Brain microvascular endothelial cell (primary cell): ENCODE measurements around the gene EMP1.

Source experiments
- DNase-seq: peaks from one replicate; pipeline ENCODE4 v3.0.0-alpha.2; 2020
- H3K27ac ChIP-seq: fragments of 250-450 bp; sonication (Bioruptor Pico); 2 replicates; pipeline ENCODE4 v1.5.1; 2020; ENCODE audit warnings: mild to moderate bottlenecking, moderate library complexity
- H3K27me3 ChIP-seq: fragments of 250-450 bp; sonication (Bioruptor Pico); replicated peaks from 2 replicates; pipeline ENCODE4 v1.5.1; 2020; ENCODE audit warnings: mild to moderate bottlenecking
- H3K36me3 ChIP-seq: fragments of 250-450 bp; sonication (Bioruptor Pico); replicated peaks from 2 replicates; pipeline ENCODE4 v1.5.1; 2020; ENCODE audit warnings: mild to moderate bottlenecking
- H3K4me3 ChIP-seq: 2 replicates; pipeline ENCODE4 v1.5.1; 2011; ENCODE audit warnings: low read depth, mild to moderate bottlenecking, control low read depth, low read length, moderate library complexity
- in situ Hi-C: cut with HindIII; loops from 2 replicates; pipeline ENCODE4 v1.10.0; 2017; ENCODE audit warnings: low sequenced_read_pairs, low pct_ligation_motif_present
- TF ChIP-seq, protein P1 (sequence below): IDR thresholded peaks from 2 replicates; pipeline ENCODE4 v1.5.1; 2011; ENCODE audit warnings: low read depth, mild to moderate bottlenecking, moderate library complexity, low read length, control low read depth, inconsistent platforms; ENCODE audit errors: missing control alignments

The EMP1 gene

DNA sequence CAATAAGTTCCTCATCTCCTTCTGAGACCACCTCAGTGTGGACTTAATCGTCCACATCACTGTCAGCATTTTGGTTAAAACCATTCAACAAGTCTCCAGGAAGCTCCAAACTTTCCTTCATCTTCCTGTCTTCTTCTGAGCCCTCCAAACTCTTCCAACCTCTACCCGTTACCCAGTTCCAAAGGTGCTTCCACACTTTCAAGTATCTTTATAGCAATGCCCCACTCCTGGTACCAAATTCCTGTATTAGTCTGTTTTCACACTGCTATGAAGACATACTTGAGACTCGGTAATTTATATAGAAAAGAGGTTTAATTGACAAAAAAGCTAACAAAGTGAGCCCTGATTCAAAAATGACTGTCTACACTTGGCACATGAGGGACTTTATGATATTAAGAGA is 22.8 kb downstream of the EMP1 start:
- H3K4me3 ChIP-seq = no peak overlapping the region
- TF ChIP-seq, protein P1, sequence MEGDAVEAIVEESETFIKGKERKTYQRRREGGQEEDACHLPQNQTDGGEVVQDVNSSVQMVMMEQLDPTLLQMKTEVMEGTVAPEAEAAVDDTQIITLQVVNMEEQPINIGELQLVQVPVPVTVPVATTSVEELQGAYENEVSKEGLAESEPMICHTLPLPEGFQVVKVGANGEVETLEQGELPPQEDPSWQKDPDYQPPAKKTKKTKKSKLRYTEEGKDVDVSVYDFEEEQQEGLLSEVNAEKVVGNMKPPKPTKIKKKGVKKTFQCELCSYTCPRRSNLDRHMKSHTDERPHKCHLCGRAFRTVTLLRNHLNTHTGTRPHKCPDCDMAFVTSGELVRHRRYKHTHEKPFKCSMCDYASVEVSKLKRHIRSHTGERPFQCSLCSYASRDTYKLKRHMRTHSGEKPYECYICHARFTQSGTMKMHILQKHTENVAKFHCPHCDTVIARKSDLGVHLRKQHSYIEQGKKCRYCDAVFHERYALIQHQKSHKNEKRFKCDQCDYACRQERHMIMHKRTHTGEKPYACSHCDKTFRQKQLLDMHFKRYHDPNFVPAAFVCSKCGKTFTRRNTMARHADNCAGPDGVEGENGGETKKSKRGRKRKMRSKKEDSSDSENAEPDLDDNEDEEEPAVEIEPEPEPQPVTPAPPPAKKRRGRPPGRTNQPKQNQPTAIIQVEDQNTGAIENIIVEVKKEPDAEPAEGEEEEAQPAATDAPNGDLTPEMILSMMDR = no peak
- no peaks in the 10 kb centered on the region for H3K27me3 ChIP-seq
- in situ Hi-C loops = loop anchor here (25.0 kb wide), 2 partner anchors 232 to 382 kb away; no protein-coding TSS in a partner anchor
- H3K36me3 ChIP-seq = peaks cover 34% of the 10 kb centered on the region
- H3K27ac ChIP-seq = no peak overlapping the region
- no peak for DNase-seq

DNA sequence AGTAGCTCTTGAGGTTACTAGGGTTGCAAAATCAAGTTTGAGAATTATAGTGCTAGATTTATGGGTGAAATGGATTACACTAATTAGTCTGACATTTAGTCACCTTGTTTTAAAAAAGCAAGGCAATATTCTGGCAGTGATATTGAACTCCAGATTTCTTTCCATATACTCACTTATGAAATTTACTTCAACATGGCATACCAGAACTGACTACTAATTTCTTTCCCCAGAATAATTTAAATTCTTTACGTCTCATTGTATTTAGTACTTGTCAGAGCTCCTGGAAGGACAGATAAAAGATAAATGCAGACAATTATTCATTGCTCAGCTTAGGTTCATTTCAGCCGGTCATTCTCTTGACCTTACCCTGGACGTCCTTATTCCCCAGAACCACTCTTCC is 24.3 kb downstream of the EMP1 start:
- peaks cover 21% of the 10 kb centered on the region for H3K36me3 ChIP-seq
- in situ Hi-C loops = loop anchor here (25.0 kb wide), 2 partner anchors 234 to 384 kb away; no protein-coding TSS in a partner anchor
- H3K27ac ChIP-seq = no peak overlapping the region
- H3K4me3 ChIP-seq = no peak overlapping the region
- TF ChIP-seq, protein P1 = no peak
- H3K27me3 ChIP-seq = no peaks in the 10 kb centered on the region
- no peak for DNase-seq

DNA sequence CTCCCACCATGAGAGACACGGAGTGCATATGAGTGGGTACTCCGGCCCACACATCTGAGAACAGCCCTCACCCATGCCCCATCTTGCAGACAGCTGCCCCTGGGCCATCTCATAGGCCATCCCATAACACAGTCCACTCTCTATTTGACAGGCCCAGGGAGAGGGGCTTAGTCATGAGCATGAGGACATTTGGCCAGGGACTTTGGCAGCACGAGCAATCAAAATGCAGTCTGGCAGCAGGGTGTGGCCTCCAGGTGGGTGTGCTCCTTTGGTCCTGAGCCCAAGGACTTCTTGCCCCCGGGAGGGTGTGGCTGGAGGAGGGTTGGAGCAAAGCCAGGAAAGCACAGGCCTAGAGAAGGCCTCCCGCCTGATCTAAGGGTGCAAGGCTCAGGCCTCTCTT is 25.6 kb downstream of the EMP1 start:
- DNase-seq = no peak
- peaks cover 13% of the 10 kb centered on the region for H3K36me3 ChIP-seq
- no peak overlapping the region for H3K4me3 ChIP-seq
- TF ChIP-seq, protein P1 = no peak
- no peak overlapping the region for H3K27ac ChIP-seq
- in situ Hi-C loops = loop anchor here (25.0 kb wide), 2 partner anchors 235 to 385 kb away; no protein-coding TSS in a partner anchor
- no peaks in the 10 kb centered on the region for H3K27me3 ChIP-seq

DNA sequence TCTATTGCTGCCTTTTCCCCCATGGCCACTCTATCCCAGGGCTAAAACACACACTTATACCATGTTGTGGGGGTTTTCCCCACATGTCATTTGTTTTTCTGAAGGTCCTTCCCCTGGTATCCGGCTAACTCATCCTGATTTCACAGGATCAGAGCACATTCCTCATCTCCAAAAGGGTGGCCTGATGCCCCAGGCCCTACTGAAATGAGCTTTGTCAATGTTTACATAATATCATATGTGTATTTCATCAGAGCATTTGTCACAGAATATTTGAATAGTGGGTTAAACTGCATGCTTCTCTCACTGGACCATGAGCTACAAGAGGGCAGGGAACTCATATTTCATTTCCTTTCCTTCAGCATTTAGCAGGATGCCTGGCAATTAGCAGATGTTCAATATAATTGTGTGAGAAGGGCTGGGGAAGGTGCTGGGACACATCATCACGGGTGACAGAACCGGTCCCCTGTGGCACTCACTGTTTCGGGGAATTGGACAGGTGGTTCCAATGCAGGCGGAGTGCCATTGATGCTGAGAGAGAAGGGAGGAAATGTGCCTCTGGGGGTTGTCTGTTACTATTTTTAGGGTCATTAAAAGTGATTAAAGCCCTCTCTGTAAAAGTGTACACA is 26.8 kb downstream of the EMP1 start:
- peak overlapping the region; percentile 61 for H3K27ac ChIP-seq
- H3K27me3 ChIP-seq = no peaks in the 10 kb centered on the region
- in situ Hi-C loops = loop anchor here (25.0 kb wide), 2 partner anchors 236 to 386 kb away; no protein-coding TSS in a partner anchor
- TF ChIP-seq, protein P1 = no peak
- peaks cover 9% of the 10 kb centered on the region for H3K36me3 ChIP-seq
- H3K4me3 ChIP-seq = no peak overlapping the region
- peak; percentile 68 for DNase-seq

DNA sequence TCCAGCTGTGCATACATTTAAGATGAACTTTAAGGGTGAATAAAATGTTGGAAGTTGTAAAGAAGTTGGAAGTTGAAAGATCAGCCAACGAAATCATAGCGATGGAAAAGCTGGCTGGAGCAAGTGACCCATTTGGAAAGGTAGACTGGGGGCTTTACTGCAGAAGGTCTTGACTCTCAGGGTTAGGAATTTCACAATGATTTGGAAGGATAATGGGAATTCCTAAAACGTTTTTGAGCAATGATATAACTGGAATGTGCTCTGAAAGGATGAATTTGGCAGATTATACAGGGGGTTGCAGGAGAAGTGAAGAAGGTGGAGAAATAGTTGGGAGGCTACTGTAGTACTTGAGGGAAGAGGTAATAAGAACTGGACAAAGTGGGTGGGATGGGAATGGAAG is 27.4 kb downstream of the EMP1 start:
- Histone ChIP-seq H3K27ac (no peak overlapping the region), H3K27me3 (no peaks in the 10 kb centered on the region), H3K4me3 (no peak overlapping the region), H3K36me3 (peaks cover 4% of the 10 kb centered on the region)
- in situ Hi-C loops = loop anchor here (25.0 kb wide), 2 partner anchors 237 to 387 kb away; no protein-coding TSS in a partner anchor
- DNase-seq = no peak
- TF ChIP-seq, protein P1 = no peak

DNA sequence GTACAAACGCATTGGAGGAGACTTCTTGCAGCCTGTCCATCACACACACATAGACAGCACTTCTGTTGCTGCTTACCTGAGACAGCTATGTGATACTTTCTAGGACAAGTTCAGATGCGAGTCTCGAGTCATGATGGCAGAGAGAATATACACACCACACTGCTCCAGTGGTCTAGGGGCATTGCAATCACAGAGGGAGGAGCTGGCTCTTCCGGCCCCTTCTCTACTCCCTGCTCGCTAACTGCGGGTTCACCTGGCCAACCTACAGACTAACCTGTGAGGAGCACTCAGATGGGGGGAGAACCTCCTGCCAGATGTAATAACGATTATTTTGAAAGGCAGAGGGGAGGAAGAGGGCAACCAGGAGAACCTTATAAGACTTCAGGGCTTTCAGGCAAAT is 30.7 kb downstream of the EMP1 start:
- Histone ChIP-seq H3K36me3 (no peaks in the 10 kb centered on the region), H3K27ac (no peak overlapping the region), H3K27me3 (no peaks in the 10 kb centered on the region), H3K4me3 (no peak overlapping the region)
- in situ Hi-C loops = no loop called here
- no peak for DNase-seq
- TF ChIP-seq, protein P1 = no peak
